NCI-H187 treated with DMSO at 0.1 percent for 48 hours (cell line): ENCODE data around the gene RAB31.

Experiments
- DNase-seq: peaks from one replicate; lab custom pipeline; 2025; lab: John Stamatoyannopoulos, UW

The RAB31 gene

DNA sequence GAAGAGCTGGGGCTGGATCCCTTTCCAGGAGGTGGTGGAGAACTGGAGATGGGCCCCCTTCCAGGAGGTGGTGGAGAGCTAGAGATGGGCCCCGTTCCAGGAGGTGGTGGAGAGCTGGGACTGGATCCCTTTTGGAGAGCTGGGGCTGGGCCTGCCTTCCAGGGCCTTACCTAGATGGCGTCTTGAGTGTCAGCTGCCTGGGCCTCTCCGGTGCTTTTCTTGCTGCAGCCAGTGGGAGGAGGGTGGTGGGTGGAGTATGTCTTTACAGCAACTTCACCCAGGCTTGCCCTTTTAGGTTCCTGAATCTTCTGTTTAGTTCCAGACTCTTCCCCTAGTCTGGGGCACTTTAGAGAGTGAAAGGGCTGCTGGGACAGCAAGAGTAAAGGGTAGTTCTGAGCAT, 158.5 kb downstream of the RAB31 start:
- no peak for DNase-seq

DNA sequence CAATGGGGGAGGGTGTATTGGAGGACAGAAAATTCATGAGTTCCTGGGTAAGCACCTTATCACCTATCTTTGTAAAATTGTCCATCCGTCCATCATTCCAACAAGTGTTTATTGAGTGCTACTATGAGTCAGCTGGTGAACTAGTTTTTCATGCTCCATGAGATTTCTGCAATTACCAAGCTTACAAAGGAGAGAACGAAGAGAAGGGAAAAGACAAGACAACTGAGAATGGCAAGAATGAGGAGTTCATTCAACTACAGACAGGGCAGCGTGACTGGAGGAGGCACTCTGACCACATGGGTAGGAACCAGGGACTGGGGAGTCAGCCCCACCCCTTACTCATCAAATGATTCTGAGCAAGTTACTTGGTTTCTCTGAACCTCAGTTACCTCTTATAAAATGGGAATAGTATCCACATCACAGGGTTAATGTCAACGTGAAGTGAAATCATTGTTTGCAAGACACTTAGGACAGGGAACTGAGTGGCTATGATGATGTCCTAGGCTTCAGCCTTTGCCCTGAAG, 159.0 kb downstream of the RAB31 start:
- DNase-seq, result no peak

DNA sequence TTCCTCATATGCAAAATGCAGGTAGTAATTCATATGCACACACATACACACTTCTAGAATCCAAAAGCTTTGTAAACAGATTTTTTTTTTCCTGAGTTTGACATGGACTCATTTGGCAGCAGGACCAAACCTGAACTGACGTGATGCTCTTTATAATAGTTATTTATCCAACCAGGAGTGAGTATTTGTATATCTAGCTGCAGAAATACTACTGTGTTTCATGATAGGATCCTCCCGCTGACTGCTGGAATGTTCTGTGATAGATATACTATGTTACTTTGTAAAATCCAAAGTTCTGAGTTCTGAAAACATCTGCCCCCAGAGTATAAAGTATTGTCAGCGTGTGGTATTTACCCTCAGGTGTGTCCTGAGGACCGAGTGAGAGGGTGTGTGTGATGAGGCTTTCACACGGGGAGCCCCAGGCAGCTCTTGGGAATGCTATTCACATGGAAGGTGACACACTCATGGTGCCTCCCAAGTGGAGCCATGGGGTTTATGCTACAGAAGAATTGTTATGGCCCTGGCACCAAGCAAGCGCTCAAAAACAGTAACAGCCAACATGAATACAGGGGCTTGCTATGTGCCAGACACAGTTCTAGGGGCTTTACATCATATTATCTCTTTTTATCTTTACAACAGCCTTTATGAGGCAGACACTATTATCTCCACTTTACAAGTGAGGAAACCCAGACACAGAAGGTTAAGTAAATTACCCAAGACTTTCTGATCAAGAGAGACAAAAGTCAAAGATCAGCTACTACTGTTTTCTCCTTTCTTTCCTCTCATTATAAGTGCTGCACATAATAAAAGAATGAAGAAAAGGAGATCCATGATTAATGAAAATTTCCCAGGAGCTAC, 161.0 kb downstream of the RAB31 start:
- no peak for DNase-seq

- DNase-seq, result no peak
Measured at GRCh38 chr18:9869715-9870430, 161.8 kb downstream of the RAB31 start.

- DNase-seq, result no peak
Measured at GRCh38 chr18:9870431-9871008, 162.4 kb downstream of the RAB31 start.

DNA sequence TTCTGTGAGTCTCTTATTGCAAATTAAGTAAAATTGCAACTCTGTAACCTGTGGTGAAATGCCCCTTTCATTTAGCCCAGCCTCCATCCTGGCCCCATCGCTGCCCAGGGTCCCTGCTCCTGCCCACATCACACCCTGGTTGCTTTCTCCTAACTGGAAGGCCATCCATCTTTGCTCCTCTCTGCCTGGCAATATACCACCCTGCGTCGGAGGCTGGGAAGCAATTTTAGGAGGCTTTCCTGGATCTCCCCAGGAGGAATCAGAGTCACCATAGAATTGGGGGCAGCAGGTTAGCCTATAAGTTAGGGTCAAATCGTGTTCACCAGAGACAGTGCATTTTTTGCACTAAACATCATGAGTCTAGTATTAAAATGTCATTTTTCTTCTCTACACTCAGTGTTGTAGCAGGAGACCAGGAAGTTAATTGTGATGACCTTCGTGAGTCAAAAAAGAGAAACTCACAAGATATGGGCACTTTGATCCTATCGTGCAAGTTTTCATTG, 163.2 kb downstream of the RAB31 start:
- DNase-seq, result no peak

DNA sequence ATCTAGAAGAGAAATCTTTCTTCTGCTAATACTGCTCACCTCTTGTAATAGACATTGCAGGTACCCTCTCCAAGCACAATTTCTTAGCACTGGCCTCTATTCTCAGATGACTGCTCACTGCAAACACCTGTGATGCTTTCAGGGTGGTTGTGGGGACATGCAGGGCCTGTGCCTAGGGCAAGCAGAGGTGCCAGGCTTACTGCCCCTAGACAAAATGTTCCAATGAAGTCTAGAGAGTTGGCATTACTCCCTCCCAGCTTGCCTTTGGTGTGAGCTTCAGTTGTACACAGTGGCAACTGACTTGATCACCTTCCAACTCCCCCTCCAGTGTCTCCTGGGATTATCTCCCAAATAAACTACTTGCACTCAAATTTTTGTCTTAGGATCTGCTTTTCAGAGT, 164.7 kb downstream of the RAB31 start:
- no peak for DNase-seq

GRCh38 chr18:9874728-9875127, 166.6 kb downstream of the RAB31 start:
- DNase-seq, result no peak

DNA sequence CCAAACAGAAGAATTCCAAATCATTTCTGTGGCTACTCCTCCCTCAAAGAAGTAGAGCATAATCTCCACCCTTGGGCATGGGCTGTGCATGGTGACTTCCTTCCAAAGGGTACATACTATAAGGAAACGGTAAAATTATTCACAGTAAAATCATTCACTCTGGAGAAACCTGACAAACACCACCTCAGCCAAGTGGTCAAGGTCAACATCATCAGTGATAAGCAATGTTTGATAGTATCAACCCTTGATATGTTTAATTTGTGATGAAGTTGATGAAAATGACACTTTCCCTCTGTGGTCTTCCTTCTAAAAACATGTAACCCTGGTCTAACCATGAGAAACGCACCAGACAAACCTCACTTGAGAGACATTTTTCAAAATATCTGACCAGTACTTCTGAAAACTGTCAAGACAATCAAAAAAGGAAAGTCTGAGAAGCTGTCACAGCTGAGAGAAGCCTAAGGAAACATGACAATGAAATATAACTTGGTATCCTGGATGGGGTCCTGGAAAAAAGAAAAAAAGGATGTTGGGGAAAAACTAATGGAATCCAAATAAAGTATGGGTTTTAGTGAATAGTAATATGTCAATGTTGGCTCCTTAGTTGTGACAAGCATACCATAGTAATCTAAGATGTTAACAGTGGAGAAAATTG, 168.2 kb downstream of the RAB31 start:
- no peak for DNase-seq

DNA sequence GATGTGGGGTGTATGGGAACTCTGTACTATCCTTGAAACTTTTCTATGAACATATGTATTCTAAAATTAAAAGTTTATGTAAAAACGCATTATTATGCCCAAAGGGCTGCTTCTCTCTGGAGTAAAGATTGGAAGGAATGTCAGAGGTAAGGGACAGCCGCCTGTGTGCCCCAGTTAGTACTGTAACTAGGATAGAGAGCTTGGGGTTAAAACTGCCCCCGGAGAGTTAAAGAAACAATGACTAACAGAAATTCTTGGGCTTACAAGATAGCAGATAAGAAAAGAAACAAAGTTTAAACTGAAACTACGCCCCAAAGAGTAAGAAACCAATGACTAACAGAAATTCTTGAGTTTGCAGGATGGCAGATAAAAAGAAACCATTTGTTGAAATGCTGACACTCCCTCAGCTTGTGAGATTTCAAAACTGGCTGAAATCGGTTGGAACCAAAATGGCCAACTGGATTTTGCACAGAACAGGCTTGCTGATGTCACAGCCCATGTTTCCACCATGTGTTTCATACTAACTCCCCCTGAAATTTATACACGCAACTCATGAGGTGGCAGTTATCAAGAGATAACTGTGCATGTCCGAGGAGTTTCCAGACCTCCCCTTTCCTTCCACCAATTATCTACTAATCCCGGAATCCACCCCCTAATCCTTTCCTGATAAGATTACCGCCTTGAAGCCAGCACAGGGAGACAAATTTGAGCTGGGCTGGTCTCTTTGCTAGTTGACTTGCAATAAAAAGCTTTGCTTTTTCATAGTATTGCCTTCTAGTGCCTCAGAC, 169.0 kb downstream of the RAB31 start:
- no peak for DNase-seq

- DNase-seq, result no peak
Measured at GRCh38 chr18:9877655-9878014, 169.5 kb downstream of the RAB31 start.

- no peak for DNase-seq
Measured at GRCh38 chr18:9878095-9878494, 170.0 kb downstream of the RAB31 start.

- DNase-seq, result no peak
Measured at GRCh38 chr18:9878783-9879242, 170.7 kb downstream of the RAB31 start.

GRCh38 chr18:9884090-9884489, 176.0 kb downstream of the RAB31 start:
- no peak for DNase-seq

DNA sequence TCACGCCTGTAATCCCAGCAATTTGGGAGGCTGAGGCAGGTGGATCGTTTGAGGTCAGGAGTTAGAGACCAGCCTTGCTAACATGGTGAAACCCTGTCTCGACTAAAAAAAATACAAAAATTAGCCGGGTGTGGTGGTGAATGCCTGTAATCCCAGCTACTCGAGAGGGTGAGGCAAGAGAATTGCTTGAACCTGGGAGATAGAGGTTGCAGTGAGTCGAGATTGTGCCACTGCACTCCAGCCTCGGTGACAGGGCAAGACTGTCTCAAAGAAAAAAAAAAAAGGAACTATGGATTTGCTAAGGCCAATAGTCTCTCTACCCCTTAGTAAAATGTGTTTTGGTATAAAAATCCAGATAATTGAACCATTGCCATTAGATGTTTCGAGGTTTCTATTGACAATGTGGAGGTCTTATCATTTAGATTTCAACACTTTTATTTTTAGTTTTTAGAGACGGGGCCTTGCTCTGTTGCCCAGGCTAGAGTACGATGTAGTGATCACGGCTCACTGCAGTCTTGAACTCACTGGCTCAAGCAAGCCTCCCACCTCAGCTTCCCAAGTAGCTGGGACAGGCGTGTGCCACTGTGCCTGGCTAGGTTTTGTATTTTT, 176.5 kb downstream of the RAB31 start:
- no peak for DNase-seq

GRCh38 chr18:9885170-9886004, 177.3 kb downstream of the RAB31 start, which contains the start of gene TXNDC2:
Gene TXNDC2, plus strand, starts transcription at chr18:9885973. Its CDS starts 708 bp downstream, at chr18:9886681.
- DNase-seq, result no peak

DNA sequence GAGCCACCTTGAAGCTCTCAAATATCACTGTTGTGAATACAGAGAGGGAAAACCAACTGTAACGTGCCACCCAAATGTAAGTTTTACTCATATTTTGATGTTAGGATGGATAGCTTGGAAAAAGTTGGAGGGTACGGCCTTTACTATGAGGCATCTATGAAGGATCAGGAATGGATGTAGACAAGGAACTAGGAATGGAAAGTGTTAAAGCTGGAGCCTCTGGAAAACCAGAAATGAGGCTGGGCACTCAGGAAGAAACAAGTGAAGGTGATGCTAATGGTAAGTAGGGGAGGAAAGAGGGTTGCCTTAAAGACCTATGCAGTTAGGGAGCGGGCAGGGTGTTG, 177.9 kb downstream of the RAB31 start:
- DNase-seq, result no peak

DNA sequence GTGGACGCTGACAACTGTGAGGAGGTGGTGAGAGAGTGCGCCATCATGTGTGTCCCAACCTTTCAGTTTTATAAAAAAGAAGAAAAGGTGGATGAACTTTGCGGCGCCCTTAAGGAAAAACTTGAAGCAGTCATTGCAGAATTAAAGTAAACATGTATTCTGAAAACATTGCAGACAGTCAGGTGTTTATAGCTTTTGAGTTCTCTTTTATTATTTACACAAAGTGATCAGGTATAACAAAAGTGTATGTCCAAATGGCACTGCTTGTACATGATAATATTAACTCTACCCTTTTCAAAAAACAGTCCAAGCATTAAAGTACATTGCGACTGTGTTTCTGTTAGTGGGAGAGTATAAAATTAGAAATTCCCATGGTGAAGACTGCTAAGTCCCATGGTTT, 179.9 kb downstream of the RAB31 start:
- no peak for DNase-seq

DNA sequence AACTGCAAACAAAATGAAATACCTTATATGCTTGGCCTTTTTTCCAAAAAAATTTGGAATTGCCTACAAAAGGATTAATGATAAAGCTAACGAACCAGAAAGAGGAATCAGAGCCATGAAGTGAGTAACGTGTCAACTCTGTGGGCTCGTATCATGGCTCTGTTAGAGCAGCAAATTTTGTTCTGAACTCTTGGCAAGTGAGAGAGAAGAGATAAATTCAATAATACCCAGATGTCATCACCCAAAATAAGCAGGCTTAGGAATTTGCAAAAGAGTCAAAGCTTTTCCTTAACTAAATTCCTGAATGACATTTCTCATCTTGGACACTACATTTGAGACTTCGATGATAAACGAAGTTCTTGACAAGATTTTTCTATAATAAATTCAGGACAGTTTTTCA, 182.1 kb downstream of the RAB31 start:
- no peak for DNase-seq

DNA sequence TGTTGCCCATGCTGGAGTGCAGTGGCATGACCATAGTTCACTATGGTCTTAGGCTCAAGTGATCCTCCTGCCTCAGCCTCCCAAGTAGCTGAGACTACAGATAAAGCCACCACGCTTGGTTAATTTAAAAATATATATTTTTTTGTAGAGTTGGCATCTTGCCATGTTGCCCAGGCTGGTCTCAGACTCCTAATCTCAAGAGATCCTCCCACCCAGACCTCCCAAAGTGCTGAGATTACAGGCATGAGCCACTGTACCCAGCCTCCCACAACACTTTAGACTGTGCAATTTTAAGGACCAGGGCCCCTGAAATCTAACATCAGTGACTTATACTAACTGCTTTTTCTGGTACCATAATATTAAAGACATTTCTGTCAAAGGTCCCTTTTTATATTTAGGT, 182.9 kb downstream of the RAB31 start:
- DNase-seq, result no peak
